H1 (cell line): ENCODE data around the gene MAGED2. TPM values are rescaled to one million over a fixed set of nuclear protein-coding genes. Genes with fewer than 3 reads are reported as not detected.
A peak's percentile ranks its signal among the peaks of the same experiment; 100 is the strongest.
"Not testable (repeated sequence)": the region's sequence is repeated elsewhere in the genome, so short reads cannot be mapped to it uniquely, and the experiment has no call there.

ENCODE experiments used
- CTCF ChIA-PET: fragments of 300-600 bp; sonication (Branson Sonifier 250); formaldehyde crosslinking; loops from one replicate; lab custom pipeline; 2021; ENCODE audit not compliant: partially characterized antibody; lab: Charles Lee
- POLR2A ChIA-PET: fragments of 300-600 bp; sonication (Branson Sonifier 250); formaldehyde crosslinking; loops from one replicate; lab custom pipeline; 2021; ENCODE audit warnings: inconsistent platforms; ENCODE audit not compliant: partially characterized antibody; lab: Charles Lee
- DNase-seq, 2 experiments: peaks; one replicate each; pipeline versions ENCODE4 v3.0.0 to v3.0.0-alpha.2; 2010 to 2022; ENCODE audit warnings: low spot score in 2 of 2, low read depth in 1 of 2, mixed read lengths in 1 of 2
- FAIRE-seq: peaks from 2 replicates; lab custom pipeline; 2011; peaks lifted over from hg19 to GRCh38; lab: Jason Lieb, UNC
- H2AFZ ChIP-seq: 2 replicates; pipeline ENCODE4 v1.8.1; 2012; ENCODE audit warnings: low read length, inconsistent platforms
- H2AK5ac ChIP-seq: 2 replicates; pipeline ENCODE4 v1.6.1; 2013; ENCODE audit warnings: low read depth, low read length
- H2BK120ac ChIP-seq: replicated peaks from 2 replicates; pipeline ENCODE3; 2013; ENCODE audit warnings: low read depth, low read length, inconsistent platforms
- H2BK12ac ChIP-seq: 2 replicates; pipeline ENCODE4 v1.6.1; 2013; ENCODE audit warnings: low read depth, low read length
- H2BK15ac ChIP-seq: 2 replicates; pipeline ENCODE4 v1.6.1; 2013; ENCODE audit warnings: low read length
- H2BK20ac ChIP-seq: 2 replicates; pipeline ENCODE4 v1.6.1; 2013; ENCODE audit warnings: low read length
- H2BK5ac ChIP-seq: 2 replicates; pipeline ENCODE4 v1.6.1; 2013; ENCODE audit warnings: low read depth, low read length
- H3K14ac ChIP-seq: 2 replicates; pipeline ENCODE4 v1.6.1; 2013; ENCODE audit warnings: inconsistent platforms; ENCODE audit not compliant: insufficient read length
- H3K18ac ChIP-seq: 2 replicates; pipeline ENCODE4 v1.6.1; 2013; ENCODE audit warnings: low read length; ENCODE audit errors: extremely low read depth
- H3K23ac ChIP-seq: 2 replicates; pipeline ENCODE4 v1.6.1; 2013; ENCODE audit warnings: inconsistent platforms; ENCODE audit not compliant: insufficient read length
- H3K23me2 ChIP-seq: 2 replicates; pipeline ENCODE4 v1.6.1; 2013; ENCODE audit warnings: low read depth, low read length
- H3K27ac ChIP-seq: 2 replicates; pipeline ENCODE4 v1.6.1; 2011; ENCODE audit warnings: low read depth, low read length, inconsistent platforms
- H3K27me3 ChIP-seq, 4 experiments: replicated peaks in 1 of 4; 1 replicate in 1 of 4; 2 replicates in 3 of 4; pipeline versions ENCODE4 v1.6.1 to v1.8.1; 2011 to 2013; ENCODE audit warnings: low read length in 3 of 4, mild to moderate bottlenecking in 3 of 4, inconsistent platforms in 2 of 4, mixed read lengths in 2 of 4, moderate library complexity in 1 of 4; ENCODE audit not compliant: control insufficient read depth in 3 of 4, insufficient read depth in 3 of 4; ENCODE audit errors: extremely low read depth in 1 of 4
- H3K36me3 ChIP-seq, 4 experiments: 2 replicates each; pipeline versions ENCODE4 v1.6.1 to v1.8.1; 2011 to 2013; ENCODE audit warnings: mild to moderate bottlenecking in 4 of 4, low read length in 3 of 4, moderate library complexity in 2 of 4, control low read depth in 1 of 4, inconsistent platforms in 1 of 4; ENCODE audit not compliant: insufficient read depth in 4 of 4, control insufficient read depth in 2 of 4
- H3K4ac ChIP-seq: replicated peaks from 2 replicates; pipeline ENCODE3; 2013; ENCODE audit warnings: low read length, low read depth, mixed read lengths, inconsistent platforms; ENCODE audit not compliant: insufficient read length
- H3K4me1 ChIP-seq, 4 experiments: replicated peaks in 1 of 4; 1 replicate in 1 of 4; 2 replicates in 3 of 4; pipeline versions ENCODE4 v1.6.1 to v1.8.1; 2011 to 2013; ENCODE audit warnings: low read length in 3 of 4, inconsistent platforms in 2 of 4, mixed read lengths in 1 of 4; ENCODE audit not compliant: insufficient read depth in 4 of 4, control insufficient read depth in 3 of 4
- H3K4me2 ChIP-seq, 2 experiments: 2 replicates each; pipeline versions ENCODE4 v1.6.1 to v1.8.1; 2011 to 2013; ENCODE audit warnings: low read depth in 2 of 2, low read length in 2 of 2, control low read depth in 1 of 2, inconsistent platforms in 1 of 2, mild to moderate bottlenecking in 1 of 2; ENCODE audit not compliant: insufficient read depth in 1 of 2
- H3K4me3 ChIP-seq, 4 experiments: fragments of 200-600, 300-600 bp in 1 of 4; sonication (generic), shearing (Covaris generic), sonication (Bioruptor Twin) in 1 of 4; 2 replicates each; pipeline versions ENCODE4 v1.5.1 to v1.8.1; 2011 to 2016; ENCODE audit warnings: low read length in 4 of 4, low read depth in 3 of 4, control low read depth in 2 of 4, inconsistent platforms in 2 of 4, mild to moderate bottlenecking in 2 of 4, mixed read lengths in 1 of 4, moderate library complexity in 1 of 4; ENCODE audit not compliant: insufficient read depth in 2 of 4; ENCODE audit errors: extremely low read depth in 1 of 4
- H3K56ac ChIP-seq: replicated peaks from 2 replicates; pipeline ENCODE3; 2013; ENCODE audit warnings: low read depth, mild to moderate bottlenecking, mixed read lengths, low read length, inconsistent platforms; ENCODE audit not compliant: insufficient read length
- H3K79me1 ChIP-seq: 2 replicates; pipeline ENCODE4 v1.6.1; 2013; ENCODE audit warnings: low read depth, low read length, control low read depth
- H3K79me2 ChIP-seq, 2 experiments: 2 replicates each; pipeline versions ENCODE4 v1.6.1 to v1.8.1; 2012 to 2013; ENCODE audit warnings: low read length in 2 of 2, mild to moderate bottlenecking in 2 of 2, inconsistent platforms in 1 of 2; ENCODE audit not compliant: insufficient read depth in 2 of 2, control insufficient read depth in 1 of 2
- H3K9ac ChIP-seq, 4 experiments: replicated peaks in 1 of 4; 1 replicate in 1 of 4; 2 replicates in 3 of 4; pipeline versions ENCODE4 v1.6.1 to v1.8.1; 2011 to 2013; ENCODE audit warnings: low read depth in 3 of 4, low read length in 3 of 4, control low read depth in 2 of 4, mild to moderate bottlenecking in 2 of 4, moderate library complexity in 2 of 4, inconsistent platforms in 1 of 4; ENCODE audit errors: extremely low read depth in 1 of 4
- H3K9me3 ChIP-seq, 2 experiments: 2 replicates each; pipeline versions ENCODE4 v1.6.1 to v1.8.1; 2012 to 2013; ENCODE audit warnings: mild to moderate bottlenecking in 2 of 2, moderate library complexity in 2 of 2, control low read depth in 1 of 2, inconsistent platforms in 1 of 2, low read depth in 1 of 2, low read length in 1 of 2, mixed read lengths in 1 of 2; ENCODE audit not compliant: insufficient read depth in 2 of 2
- H4K20me1 ChIP-seq, 2 experiments: replicated peaks in 1 of 2; 2 replicates each; pipeline versions ENCODE3 to v1.8.1; 2011 to 2013; ENCODE audit warnings: inconsistent platforms in 2 of 2, low read length in 2 of 2, mild to moderate bottlenecking in 1 of 2; ENCODE audit not compliant: insufficient read depth in 2 of 2, control insufficient read depth in 1 of 2
- H4K5ac ChIP-seq: 2 replicates; pipeline ENCODE4 v1.6.1; 2013; ENCODE audit warnings: low read length, low read depth, mixed read lengths, inconsistent platforms; ENCODE audit not compliant: insufficient read length
- H4K8ac ChIP-seq: 2 replicates; pipeline ENCODE4 v1.8.0; 2013; ENCODE audit warnings: mild to moderate bottlenecking, moderate library complexity, low read length, inconsistent platforms; ENCODE audit not compliant: insufficient read depth; ENCODE audit errors: extremely low read depth
- H4K91ac ChIP-seq: replicated peaks from 2 replicates; pipeline ENCODE3; 2013; ENCODE audit warnings: low read length, mixed read lengths, inconsistent platforms; ENCODE audit not compliant: insufficient read length
- ASH2L ChIP-seq: fragments of 200-600, 300-600 bp; sonication (generic); IDR thresholded peaks from one replicate; pipeline ENCODE4 v1.7.1; 2017; ENCODE audit warnings: low read length
- RFX5 ChIP-seq: IDR thresholded peaks from 2 replicates; pipeline ENCODE4 v1.6.1; 2011; ENCODE audit warnings: low read depth, low read length, improper control_type of control experiment, borderline replicate concordance
- SP1 ChIP-seq: IDR thresholded peaks from 2 replicates; pipeline ENCODE4 v1.6.1; 2011; ENCODE audit warnings: low read depth, low read length
- WGBS, 2 experiments: shearing (Covaris generic) in 1 of 2; methylation state at CpG; one replicate each; pipeline versions ENCODE4 v1.1.6 to v1.1.7; 2013 to 2015; ENCODE audit warnings: low lambda C conversion rate in 2 of 2, mixed read lengths in 2 of 2, inconsistent platforms in 1 of 2, low coverage in 1 of 2, missing lambda C conversion rate in 1 of 2; ENCODE audit not compliant: insufficient replicate concordance in 2 of 2, insufficient coverage in 1 of 2, insufficient read length in 1 of 2; ENCODE audit errors: extremely low coverage in 1 of 2, missing lambda C conversion rate in 1 of 2; 5-methylcytosine and 5-hydroxymethylcytosine counted together
- polyA plus RNA-seq, 7 experiments: library from polyadenylated mRNA; depleted of rRNA in 3 of 7; stranded (reverse) in 5 of 7; unstranded in 2 of 7; fragments of >200 nt in 5 of 7; fragments of 200-250 nt in 2 of 7; gene quantifications; 1 replicate in 5 of 7; 2 replicates in 1 of 7; 4 replicates in 1 of 7; pipeline versions ENCODE4 v1.2.1 to v1.2.3, GENCODE V29; 2011 to 2013; ENCODE audit warnings: missing spikeins in 2 of 7, mixed read lengths in 2 of 7
- total RNA-seq: library from RNA; stranded (reverse); fragmentation: NEBNext Ultra II Directional; extraction: Animal tissue kit (Norgen Biotek cat#: 25700); gene quantifications from 2 replicates; pipeline ENCODE4 v1.2.1, GENCODE V29; 2021

The MAGED2 gene
- total and polyA plus RNA-seq, 2 of the 8 experiments (the other 6 are each of a cell fraction or from before 2014, with no cell fraction given) = 83.3 to 120 TPM

GRCh38 chrX:54774391-54775094 lies 33.0 kb upstream of the MAGED2 start:
- H3K4me1 ChIP-seq = peaks cover 0 to 11% (median 4%) of the 10 kb centered on the region in 4 experiments; a peak in 4 of 7 replicates
- H3K79me1 ChIP-seq, H2BK12ac ChIP-seq, H3K23me2 ChIP-seq, H3K27me3 ChIP-seq, H2BK120ac ChIP-seq, H2AFZ ChIP-seq, DNase-seq, H3K79me2 ChIP-seq, H3K9me3 ChIP-seq, H2BK5ac ChIP-seq, H2BK15ac ChIP-seq, H3K56ac ChIP-seq, POLR2A ChIA-PET, H4K20me1 ChIP-seq, H3K23ac ChIP-seq, H3K14ac ChIP-seq, H3K4ac ChIP-seq, H4K8ac ChIP-seq, H2AK5ac ChIP-seq, CTCF ChIA-PET, H3K36me3 ChIP-seq, H4K91ac ChIP-seq, H3K4me3 ChIP-seq, H2BK20ac ChIP-seq: not testable (repeated sequence)
- H3K18ac ChIP-seq = peak overlapping the region; percentile 60
- peak overlapping the region in 1 of 4 experiments; percentile 22; a peak in 1 of 7 replicates for H3K9ac ChIP-seq
- peak overlapping the region; percentile 67; the same call in 1 of the 2 replicates for H3K27ac ChIP-seq
- H3K4me2 ChIP-seq = peak overlapping the region in 1 of 2 experiments; percentile 21; a peak in 1 of 4 replicates
- peak overlapping the region; percentile 34 for H4K5ac ChIP-seq
- peak; percentile 18 for TF ChIP-seq ASH2L
- TF ChIP-seq RFX5 = peak; percentile 69; the same call in 1 of the 2 replicates
- 0 out of 2 replicates have a peak, but pooled peaks have one; percentile 6 for TF ChIP-seq SP1
- no CpG with 5 or more reads among the region's 2 CpGs for WGBS, 2 experiments
- FAIRE-seq = peak; percentile 100
